ENCODE data around the gene RSPO3.

RSPO3 gene

DNA sequence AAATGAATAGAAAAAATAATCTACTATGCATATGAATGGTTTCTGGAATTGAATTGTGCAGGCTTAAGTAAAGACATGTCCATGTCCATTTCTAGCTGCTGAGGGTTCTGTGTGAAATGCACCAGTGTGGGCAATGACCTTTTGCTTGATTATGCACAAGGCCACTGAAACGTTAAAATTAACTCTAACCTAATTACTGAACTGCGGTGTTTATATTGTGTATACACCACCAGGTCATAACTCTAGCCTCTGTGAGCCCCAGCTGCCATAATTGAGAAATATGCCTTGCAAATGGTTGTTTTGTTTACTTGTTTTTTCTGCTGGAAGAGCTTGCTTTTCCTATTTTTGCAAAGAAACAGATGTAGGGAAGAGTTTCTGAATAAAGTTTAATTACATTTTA lies 46.1 kb downstream of the RSPO3 start:
- DNase-seq = no peak

DNA sequence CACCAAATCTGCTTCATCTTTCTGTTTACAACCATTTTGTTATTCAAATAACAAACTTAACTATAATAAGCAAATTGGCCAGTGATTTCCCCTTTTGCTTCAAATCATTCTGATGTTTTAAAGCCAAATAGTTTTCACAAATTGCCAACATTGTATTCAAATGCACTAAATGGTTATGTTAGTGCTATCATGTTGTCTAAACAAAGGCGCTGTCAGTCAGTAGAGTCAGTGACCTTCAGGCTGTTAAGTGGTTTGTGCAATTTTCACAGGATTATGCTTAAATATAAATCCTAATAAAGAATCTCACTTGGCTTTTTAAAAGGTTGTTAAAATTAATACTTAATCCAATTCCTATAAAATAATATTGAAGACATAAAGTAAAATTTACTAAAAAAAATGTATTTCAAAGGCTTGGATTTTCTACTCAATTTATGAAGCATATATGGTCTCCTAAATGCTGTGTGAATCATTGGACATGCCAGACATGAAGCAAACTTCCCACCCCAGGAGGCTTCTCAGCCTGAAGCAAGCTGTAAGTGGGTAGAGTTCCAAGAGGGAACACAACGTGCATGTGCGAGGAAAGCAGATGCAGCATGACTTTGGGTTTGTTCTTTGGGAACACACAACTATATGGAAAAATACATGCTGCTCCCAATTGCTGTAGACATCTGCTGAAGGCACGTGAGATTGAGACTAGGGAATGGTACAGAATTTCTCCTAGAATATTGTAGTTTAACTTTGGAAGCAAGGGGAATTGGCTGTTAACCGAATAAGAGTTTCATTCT lies 54.9 kb downstream of the RSPO3 start:
- DNase-seq = no peak

DNA sequence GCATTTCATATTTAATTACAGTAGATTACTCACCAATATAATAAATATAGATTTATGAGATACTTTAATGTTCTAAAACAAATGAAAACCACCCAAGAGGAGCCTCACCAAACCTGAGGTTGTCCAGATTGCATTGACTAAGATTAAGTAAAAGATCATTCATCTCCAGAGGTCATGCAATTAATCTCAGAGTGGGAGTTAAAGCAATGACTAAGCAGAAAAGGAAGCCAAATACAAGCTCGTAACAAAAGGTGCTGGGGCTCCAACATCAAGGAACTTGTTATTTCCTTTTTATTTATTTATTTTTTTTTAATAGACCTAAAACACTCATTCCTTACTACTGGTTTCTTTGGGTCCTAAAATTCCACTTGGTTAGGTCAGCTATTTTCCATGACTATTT lies 57.7 kb downstream of the RSPO3 start:
- DNase-seq = no peak

DNA sequence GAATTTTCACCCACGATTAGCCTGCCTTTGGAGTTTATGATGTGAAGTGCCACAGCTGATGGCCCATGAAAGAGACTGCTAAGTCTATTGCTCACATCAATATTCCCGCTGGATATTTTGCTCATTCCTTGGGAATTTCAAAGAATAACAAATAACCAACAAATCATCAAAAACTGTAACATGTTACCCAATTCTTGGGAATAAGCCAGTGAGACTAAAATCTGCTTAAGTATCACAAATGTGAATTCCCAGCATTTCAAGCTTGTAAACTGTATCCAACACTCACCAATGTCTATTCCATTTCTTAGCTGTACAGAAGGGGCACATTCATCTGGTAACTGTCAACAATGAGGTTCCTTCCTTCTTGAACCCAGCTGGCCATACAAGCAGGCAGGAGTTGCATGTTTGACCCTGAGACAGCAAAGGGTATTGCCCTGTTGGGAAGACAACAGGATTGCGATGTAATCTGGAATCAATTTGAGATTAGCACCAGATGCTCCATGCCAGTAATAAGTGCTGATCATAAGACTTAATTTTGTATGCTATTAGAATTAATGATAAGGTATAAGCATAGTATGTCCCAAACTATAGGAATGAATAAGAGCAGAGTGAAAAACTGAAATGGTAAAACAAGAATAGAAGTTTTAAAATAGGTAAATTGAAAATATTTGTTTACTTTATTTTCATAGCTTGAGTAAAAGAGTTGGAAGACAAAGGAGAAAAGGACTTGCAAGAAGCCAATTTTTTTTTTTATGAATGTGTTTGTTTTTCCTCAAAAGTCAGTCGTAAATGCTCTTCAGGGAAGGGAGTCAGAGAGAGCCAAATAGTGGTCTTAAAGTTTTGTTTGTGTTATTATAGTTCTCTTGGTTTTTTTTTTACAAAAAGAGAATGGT lies 58.8 kb downstream of the RSPO3 start:
- no peak for DNase-seq

DNA sequence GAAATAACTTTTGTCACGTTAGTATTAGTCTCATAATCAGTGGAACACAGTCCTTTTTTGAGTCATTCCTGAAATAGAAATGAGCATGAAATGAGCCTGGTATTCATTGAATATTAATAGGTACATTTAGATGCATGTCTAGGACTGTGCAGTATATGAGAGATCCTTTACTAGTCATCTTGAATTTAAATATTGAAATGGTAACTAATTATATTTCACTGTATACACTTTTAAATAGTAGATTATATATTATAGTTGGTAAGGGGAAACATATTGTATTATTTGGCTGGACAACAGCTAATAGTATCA lies 59.4 kb downstream of the RSPO3 start:
- no peak for DNase-seq

DNA sequence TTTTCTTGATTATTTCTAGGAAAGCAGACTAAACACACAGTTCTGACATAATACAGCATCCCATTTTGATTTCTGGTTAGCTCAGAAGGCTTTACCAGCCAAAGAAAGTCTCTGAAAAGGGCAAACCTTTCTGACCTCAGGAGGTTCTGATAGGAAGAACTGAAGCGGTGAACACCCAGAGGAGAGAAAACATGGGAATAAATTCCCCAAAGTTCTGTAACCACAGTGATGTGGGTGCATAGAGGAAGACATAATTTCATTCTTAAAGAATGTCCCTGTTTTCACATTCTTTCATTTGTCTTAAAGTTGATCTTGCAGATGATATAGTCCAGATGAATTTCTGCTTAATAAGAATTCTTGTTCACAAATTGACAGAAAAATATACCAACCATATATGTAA lies 60.3 kb downstream of the RSPO3 start:
- DNase-seq = no peak

DNA sequence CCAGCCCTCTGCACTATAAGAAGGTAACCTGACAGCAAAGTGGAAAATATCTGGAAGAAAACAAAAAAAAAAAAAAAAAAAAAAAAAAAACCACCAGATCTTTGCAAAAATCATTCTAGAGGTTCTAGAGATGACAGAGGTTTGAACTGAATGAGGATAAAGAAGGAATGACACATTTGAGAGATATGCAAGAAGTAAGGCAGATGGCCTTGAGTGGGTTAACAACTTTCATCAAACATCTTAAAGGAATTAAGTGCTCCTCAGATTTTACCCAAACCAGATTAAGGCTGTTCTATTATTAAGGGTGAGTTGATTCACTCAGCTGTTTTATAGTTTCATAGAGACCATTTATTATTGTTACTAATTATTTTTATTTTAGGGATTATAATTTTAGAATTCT lies 62.0 kb downstream of the RSPO3 start:
- no peak for DNase-seq

DNA sequence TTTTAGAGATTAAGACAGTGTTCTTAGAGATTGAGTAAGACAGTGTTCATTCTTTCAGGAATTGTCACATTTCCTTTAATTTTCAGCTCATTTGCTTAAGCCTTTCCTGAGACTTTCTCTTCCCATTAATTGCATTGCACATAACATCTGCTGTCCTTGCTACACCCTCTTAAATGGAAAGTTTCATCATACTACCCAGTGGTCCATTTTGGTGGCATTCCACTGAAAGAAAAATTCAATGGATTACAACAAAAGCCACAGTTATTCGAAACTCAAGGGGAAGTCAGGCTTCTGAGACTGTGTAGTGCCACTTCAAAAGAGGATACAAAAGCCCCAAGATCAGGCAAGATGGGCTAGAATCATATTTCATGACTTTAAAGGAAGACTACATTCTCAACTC lies 64.0 kb downstream of the RSPO3 start:
- no peak for DNase-seq

DNA sequence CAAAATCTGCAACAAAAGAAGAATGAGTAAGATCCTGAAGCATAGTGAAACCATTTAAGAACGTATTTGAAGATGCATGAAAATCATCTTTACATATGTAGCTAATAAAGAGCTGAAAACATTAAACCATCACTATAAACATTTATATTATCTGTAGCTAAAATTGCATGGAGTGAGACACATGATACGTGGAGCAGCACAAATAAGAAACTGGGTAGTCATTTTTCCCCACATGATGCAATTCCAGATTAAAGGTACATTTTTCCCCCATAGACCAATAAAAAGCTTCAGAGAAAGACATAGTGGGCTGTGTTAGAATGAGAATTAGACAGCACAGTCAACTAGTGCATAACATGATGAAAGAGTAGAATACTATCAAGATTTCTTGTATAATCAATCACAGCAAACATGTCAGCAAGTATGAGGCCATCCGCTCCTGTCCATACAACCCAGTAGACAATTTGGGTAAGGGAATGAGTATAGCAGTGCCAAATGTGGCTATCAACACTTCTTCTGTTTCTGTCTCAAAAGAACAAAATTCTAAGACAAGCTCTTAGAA lies 67.0 kb downstream of the RSPO3 start:
- DNase-seq = no peak

DNA sequence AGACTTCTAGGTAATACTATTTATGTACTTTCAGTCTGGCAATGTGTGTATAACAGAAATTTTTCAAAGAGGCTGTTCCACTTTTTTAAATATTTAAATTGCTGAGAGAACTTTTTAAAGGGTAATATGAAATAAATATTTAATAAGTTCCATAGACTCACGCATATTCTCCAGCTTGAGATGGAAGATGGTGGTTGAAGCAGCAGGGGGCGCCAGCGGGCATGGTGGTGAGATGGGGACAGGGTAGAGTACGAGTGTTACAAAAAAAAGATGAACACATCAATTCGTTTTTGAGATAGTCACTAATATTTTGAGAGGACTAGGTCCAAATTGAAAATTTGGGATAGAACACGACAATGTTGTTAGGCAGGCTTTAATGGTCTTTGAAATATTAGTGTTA lies 68.4 kb downstream of the RSPO3 start:
- peak; percentile 76 to 78 for DNase-seq

DNA sequence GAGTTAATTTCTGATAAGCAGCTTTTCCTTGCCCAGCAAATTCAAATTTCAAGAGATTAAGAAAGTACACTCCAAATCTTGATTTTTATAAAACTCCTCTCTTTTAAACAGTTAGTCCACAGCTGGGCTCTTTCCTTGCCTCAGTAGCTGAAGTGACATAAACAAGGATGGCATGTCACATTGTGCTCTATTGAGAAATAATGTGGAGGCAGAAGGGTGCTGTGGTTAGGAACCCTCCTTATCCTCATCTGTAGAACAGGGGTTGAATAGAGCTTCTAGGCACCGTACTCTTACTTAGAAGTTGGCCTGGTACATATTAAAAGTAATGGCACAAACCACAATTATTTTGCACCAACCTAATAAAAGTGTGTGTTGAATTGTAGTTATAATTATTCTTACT lies 70.3 kb downstream of the RSPO3 start:
- no peak for DNase-seq

DNA sequence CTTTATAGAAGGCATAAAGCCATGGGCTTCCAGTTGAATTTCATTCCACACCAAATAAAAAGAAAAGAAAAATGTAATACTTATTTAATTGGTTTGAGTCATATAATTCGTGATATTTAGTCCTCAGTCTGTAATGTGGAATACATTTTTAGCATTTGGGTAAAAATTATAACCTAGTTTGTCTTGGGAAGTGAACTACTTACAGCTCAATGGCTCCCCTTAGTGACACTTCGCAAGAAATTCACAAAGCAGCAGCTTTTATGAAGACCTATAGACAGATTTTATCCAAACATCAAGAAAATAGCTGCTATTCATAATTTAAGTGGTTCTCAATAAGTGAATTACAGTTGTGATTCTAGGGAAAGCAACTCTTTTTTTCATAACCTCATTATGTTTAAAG lies 72.1 kb downstream of the RSPO3 start:
- no peak for DNase-seq

DNA sequence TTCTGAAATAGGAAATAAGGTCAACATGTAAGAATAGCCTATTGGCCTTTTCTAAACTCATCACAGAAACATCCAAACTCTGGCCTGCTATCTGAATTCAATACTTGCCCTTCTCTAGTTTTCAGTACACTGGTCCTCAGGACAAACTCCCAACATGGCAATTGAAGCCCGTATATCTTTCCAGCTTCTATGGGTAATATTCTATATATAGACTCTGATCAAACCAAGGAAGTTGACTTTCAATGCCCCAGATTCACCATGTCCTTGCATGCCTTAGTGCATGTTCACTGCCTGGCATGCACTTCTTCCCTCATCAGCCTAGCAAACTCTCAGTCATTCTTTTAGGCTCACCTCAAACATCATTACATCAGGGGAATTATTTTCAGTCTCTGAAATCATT lies 73.2 kb downstream of the RSPO3 start:
- DNase-seq = no peak

DNA sequence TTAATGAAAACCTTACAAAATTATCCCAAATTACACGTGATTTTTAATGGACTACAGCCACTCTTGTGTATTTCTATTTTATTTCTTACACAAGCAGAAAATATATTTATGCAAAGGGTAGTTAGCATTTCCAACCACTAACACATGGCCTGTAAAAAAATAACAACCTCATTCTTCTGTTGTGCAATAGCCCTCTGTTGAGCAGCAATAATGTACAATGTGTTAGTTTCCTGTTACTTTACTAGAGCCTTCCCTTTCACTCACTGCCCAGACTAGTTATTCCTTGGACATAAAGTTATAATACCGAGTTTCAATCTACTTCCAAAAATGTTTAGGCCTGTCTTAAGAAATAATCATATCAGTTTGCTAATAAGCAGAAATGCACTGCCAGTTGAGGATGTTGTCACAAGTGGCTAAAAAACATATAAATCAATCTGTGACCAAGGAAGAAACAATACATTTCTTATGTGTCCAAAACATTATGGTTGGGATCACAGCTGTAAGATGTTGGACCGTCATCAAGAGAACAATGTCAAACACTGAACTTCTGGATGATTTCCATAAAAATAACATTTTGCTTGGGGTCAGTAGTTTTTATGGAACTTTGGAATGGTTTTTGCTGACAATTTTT lies 74.6 kb downstream of the RSPO3 start:
- no peak for DNase-seq

DNA sequence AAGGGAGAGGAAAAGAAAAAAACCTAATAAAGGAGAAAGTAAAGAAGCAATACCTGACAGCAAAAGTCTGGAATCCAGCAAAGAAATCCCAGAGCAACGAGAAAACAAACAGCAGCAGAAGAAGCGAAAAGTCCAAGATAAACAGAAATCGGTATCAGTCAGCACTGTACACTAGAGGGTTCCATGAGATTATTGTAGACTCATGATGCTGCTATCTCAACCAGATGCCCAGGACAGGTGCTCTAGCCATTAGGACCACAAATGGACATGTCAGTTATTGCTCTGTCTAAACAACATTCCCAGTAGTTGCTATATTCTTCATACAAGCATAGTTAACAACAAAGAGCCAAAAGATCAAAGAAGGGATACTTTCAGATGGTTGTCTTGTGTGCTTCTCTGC lies 77.4 kb downstream of the RSPO3 start:
- DNase-seq = no peak

DNA sequence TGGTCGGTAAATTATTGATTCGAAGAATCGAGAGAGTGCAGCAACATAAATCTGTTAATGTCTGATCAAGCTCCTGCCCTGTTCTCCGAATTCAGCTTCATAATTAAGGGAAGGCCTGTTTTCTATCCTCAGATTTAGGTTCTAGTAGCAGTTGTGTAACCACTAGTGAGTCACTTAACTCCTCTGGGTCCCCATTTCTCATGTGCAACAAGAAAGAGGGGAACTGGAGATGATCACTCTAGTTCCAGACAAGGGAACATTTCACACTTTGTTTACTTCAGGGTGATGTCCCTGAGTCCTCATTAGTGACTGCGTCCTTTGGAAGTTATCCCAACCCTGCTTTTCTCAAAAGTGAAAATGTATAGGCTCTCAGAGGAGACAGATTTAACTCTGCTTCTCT lies 80.1 kb downstream of the RSPO3 start:
- no peak for DNase-seq

DNA sequence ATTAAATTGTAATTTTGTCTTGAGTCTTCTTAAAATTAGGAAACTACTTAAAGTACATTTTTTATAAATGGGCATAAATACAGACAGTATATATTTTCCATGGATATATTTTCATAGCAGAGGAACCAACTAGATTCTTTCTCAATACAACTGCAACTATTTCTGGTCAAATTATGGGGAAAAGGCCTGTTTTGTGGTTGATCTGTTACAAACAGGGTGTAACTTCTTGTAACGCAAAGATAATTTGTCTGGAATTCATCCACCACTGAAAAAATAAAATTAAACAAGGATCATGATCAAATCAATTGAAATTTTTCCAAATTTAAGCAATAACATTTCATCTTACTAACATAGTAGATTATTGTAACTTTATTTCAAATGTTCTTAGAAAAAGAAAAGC lies 81.0 kb downstream of the RSPO3 start:
- no peak for DNase-seq

DNA sequence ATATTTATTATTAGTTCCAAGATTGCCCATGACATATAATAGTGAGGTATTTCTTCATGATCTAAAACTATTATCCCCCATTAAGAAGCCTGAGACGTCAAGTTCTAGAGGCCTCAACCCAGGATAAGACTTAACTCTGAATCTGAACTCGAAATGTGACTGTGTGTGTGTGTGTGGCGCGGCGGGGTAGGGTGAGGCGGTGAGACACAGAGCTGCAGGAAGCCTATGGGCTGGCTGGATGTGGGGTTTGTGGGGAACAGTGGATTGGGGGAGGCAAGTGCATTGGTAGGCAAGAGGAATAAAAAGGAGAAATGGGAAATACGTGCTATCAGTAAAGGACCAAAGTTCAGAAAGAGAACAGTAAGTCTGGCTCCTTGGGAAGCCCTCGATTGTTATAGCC lies 81.6 kb downstream of the RSPO3 start:
- DNase-seq = no peak

DNA sequence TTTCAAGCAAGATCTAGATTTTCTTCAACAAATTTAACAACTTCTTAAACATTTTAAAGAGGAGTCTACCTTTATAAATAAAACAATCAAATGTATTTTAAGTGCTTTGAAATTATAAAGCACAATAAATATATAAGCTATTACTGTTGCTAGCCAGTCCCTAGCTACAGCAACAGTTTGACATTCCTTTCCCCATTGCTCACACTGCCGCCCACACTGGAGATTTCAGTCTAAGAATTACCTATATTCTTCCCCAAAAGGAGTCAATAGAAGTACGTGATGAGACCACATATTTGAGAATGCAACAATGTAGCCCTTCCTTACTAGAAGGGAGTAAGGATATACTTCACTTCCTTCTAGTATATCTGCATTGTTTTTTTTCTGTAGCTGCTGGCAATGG lies 82.8 kb downstream of the RSPO3 start:
- DNase-seq = no peak

DNA sequence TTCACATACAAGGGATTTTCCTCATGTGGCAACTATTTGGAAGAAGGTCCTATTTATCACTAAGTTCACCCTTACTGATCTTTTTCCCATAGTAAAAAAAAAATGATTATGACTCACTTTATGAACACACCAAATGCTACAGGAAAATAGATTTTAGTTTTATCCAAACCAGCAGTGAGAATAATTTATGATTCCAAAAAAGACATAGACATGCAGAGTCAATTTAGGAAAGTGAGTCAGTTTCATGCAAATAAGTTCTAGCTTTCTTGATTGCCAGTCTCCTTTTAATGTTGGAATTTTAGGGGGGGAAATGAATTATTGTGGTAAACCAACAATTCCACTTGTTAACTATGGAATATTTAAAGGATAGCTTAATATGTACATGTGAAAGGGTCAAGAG lies 84.2 kb downstream of the RSPO3 start:
- DNase-seq = no peak

DNA sequence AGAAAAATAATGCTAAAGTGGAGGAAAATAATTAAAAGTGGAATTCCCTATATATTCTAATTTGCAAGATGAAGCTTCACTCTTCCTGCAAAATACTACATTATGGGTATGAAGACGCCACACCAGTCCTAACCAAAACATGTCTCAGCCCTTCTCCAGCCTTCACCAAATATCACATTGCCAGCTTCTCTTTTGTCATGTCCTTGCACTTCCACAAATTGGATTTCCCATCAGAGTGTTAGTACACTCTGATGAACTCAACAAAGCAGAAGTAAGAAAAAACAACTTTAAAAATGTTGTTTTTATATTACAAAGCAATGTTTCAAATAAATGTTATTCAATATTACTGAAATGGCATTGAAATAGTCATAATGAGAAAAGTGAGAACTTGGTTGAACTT lies 85.8 kb downstream of the RSPO3 start:
- DNase-seq = no peak

DNA sequence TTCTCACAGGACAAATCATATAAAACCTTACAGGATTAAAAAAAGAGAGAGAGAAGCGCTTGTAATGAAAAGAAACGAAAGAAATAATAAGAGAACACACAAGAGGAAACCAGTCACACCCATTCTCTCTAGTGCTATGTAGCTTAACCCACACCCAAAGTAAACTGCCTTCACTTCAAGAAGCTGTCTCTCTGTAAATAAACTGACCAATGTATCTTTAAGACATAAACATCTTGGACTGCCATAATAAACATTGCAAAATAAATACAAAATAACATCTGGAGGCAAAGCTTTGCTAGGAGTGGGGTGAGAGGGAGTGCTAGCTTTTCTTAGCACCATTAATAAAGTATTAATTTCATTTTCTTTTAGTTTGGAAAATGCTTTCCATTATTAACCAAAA lies 86.6 kb downstream of the RSPO3 start:
- DNase-seq = no peak

DNA sequence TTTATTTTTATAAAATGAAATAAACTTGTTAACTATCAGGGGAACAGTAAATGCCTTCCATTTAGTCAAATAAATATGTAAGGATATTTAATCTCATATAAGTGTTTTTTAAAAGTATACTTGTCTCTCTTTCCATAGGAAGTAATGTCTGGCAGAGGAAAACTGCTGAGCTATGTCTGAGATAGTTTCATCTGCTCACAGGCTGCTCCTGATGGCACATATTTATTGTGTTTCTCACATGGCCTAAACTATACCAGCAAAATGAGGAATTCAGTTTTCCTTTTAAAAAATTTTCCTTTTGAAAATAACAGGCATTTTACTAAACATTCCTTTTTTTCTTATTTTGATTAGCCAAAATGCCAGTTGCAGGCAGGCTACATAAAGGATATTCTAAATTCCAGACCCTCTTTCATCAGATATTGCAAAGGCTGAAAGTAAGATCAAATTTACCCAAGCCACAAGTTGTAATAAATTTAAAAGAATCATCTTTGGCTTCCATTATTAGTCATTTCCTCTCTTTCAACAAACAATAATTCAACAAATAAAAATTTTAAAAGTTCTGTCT lies 88.1 kb downstream of the RSPO3 start:
- no peak for DNase-seq
